HepG2 (cell line): ENCODE data around the gene LRIG1. TPM values are rescaled to one million over a fixed set of nuclear protein-coding genes. Genes with fewer than 3 reads are reported as not detected.

Experiments used
- ATAC-seq: fragments of 200-7000 bp; cut with Tn5 transposase; 3 replicates; pipeline ENCODE4 v1.9.1; 2020; ENCODE audit warnings: mild to moderate bottlenecking, moderate library complexity
- BruUV-seq: library from RNA; stranded (reverse); fragments of 400-500 nt; replicated peaks from 2 replicates; lab custom pipeline; 2021; lab: Mats Ljungman, UMichigan
- CTCF ChIA-PET: fragments of 300-600 bp; formaldehyde crosslinking; extraction: SDS; loops from one replicate; lab custom pipeline; 2021; ENCODE audit warnings: low total read pairs, inconsistent platforms, low intra/inter-chr PET ratio; lab: Yijun Ruan, JAX
- POLR2A ChIA-PET: fragments of 350-600 bp; sonication (Branson Sonifier 250); formaldehyde crosslinking; loops from one replicate; lab custom pipeline; 2020; ENCODE audit warnings: antibody characterized with exemption, inconsistent platforms; lab: Yijun Ruan, JAX
- DNase-seq: peaks from one replicate; pipeline ENCODE4 v3.0.0-alpha.2; 2015; ENCODE audit warnings: low spot score
- FAIRE-seq: peaks from 3 replicates; lab custom pipeline; 2011; peaks lifted over from hg19 to GRCh38; lab: Jason Lieb, UNC
- H2AFZ ChIP-seq: one replicate; pipeline ENCODE4 v1.6.1; 2011; ENCODE audit warnings: low read length, inconsistent platforms
- H3K27ac ChIP-seq: fragments of 300-600 bp; 3 replicates; pipeline ENCODE4 v1.8.0; 2011; ENCODE audit warnings: mixed run types, mild to moderate bottlenecking, mixed read lengths, low read length, inconsistent platforms; ENCODE audit not compliant: insufficient read depth; ENCODE audit errors: extremely low read length
- H3K27me3 ChIP-seq, 2 experiments: fragments of 200-600 bp in 1 of 2; 2 replicates in 1 of 2; 3 replicates in 1 of 2; pipeline versions ENCODE4 v1.6.0 to v1.8.0; 2011; ENCODE audit warnings: low read length in 2 of 2, mild to moderate bottlenecking in 2 of 2, moderate library complexity in 2 of 2, inconsistent platforms in 1 of 2; ENCODE audit not compliant: insufficient read depth in 2 of 2, control insufficient read depth in 1 of 2
- H3K36me3 ChIP-seq, 2 experiments: fragments of 200-600 bp in 1 of 2; replicated peaks in 1 of 2; 2 replicates in 1 of 2; 3 replicates in 1 of 2; pipeline versions ENCODE4 v1.5.1 to v1.8.0; 2011; ENCODE audit warnings: low read length in 2 of 2, inconsistent platforms in 1 of 2; ENCODE audit not compliant: insufficient read depth in 2 of 2, control insufficient read depth in 1 of 2
- H3K4me1 ChIP-seq: 2 replicates; pipeline ENCODE4 v1.5.1; 2012; ENCODE audit warnings: low read length, inconsistent platforms; ENCODE audit not compliant: insufficient read depth
- H3K4me2 ChIP-seq: 2 replicates; pipeline ENCODE4 v1.6.0; 2011; ENCODE audit warnings: low read depth, low read length, inconsistent platforms
- H3K4me3 ChIP-seq, 3 experiments: fragments of 200-600 bp in 1 of 3; sonication (generic), shearing (Covaris generic) in 1 of 3; replicated peaks in 1 of 3; 2 replicates each; pipeline ENCODE4 v1.5.1; 2011 to 2016; ENCODE audit warnings: low read length in 3 of 3, inconsistent platforms in 2 of 3, low read depth in 2 of 3, mild to moderate bottlenecking in 2 of 3, control low read depth in 1 of 3, mixed read lengths in 1 of 3; ENCODE audit not compliant: insufficient read depth in 1 of 3
- H3K79me2 ChIP-seq: one replicate; pipeline ENCODE4 v1.6.1; 2011; ENCODE audit warnings: low read length, inconsistent platforms; ENCODE audit not compliant: insufficient read depth
- H3K9ac ChIP-seq: 2 replicates; pipeline ENCODE4 v1.6.0; 2011; ENCODE audit warnings: mild to moderate bottlenecking, low read depth, low read length, inconsistent platforms; ENCODE audit not compliant: insufficient read depth
- H3K9me3 ChIP-seq: 2 replicates; pipeline ENCODE4 v1.5.1; 2012; ENCODE audit warnings: mild to moderate bottlenecking, low read length
- H4K20me1 ChIP-seq: 2 replicates; pipeline ENCODE4 v1.6.0; 2011; ENCODE audit warnings: inconsistent platforms, mild to moderate bottlenecking, low read length, moderate library complexity; ENCODE audit not compliant: insufficient read depth
- ELF1 ChIP-seq: sonication (generic); formaldehyde crosslinking; IDR thresholded peaks from 2 replicates; pipeline ENCODE4 v1.4.0; 2020; ENCODE audit warnings: missing genetic modification reagents
- HDAC6 ChIP-seq: fragments of 200-600 bp; sonication (generic); IDR thresholded peaks from 2 replicates; pipeline ENCODE4 v1.7.0; 2017; ENCODE audit warnings: mild to moderate bottlenecking, antibody characterized with exemption, low read length, low read depth
- HIVEP1 ChIP-seq: sonication (generic); formaldehyde crosslinking; IDR thresholded peaks from 2 replicates; pipeline ENCODE4 v1.4.0; 2020; ENCODE audit warnings: mild to moderate bottlenecking, missing genetic modification reagents
- HNRNPK ChIP-seq: fragments of 200-400 bp; formaldehyde crosslinking; IDR thresholded peaks from 2 replicates; pipeline ENCODE4 v1.6.1; 2018; ENCODE audit warnings: low read length, low read depth, moderate library complexity, mild to moderate bottlenecking; ENCODE audit not compliant: poor library complexity, severe bottlenecking
- KDM4B ChIP-seq: sonication (generic); formaldehyde crosslinking; IDR thresholded peaks from 2 replicates; pipeline ENCODE4 v1.4.0; 2020; ENCODE audit warnings: missing genetic modification reagents
- LCORL ChIP-seq, 2 experiments: fragments of 450-650 bp in 1 of 2; sonication (generic) in 1 of 2; formaldehyde crosslinking in 1 of 2; IDR thresholded peaks; 2 replicates each; pipeline versions ENCODE4 v1.5.0 to v1.6.1; 2017 to 2020; ENCODE audit warnings: antibody characterized with exemption in 1 of 2, missing genetic modification reagents in 1 of 2
- THAP9 ChIP-seq: sonication (generic); formaldehyde crosslinking; IDR thresholded peaks from 2 replicates; pipeline ENCODE4; 2020; ENCODE audit warnings: missing genetic modification reagents, mild to moderate bottlenecking, borderline replicate concordance
- ZEB1 ChIP-seq: IDR thresholded peaks from 2 replicates; pipeline ENCODE4 v1.6.1; 2012; ENCODE audit warnings: mild to moderate bottlenecking, low read depth, inconsistent platforms; ENCODE audit not compliant: insufficient replicate concordance
- ZNF232 ChIP-seq: sonication (generic); formaldehyde crosslinking; IDR thresholded peaks from 2 replicates; pipeline ENCODE4 v1.4.0; 2020; ENCODE audit warnings: missing genetic modification reagents, borderline replicate concordance
- ZNF251 ChIP-seq: sonication (generic); formaldehyde crosslinking; IDR thresholded peaks from 2 replicates; pipeline ENCODE4 v1.9.0; 2021; ENCODE audit warnings: mild to moderate bottlenecking, missing genetic modification reagents
- ZNF468 ChIP-seq: sonication (generic); formaldehyde crosslinking; IDR thresholded peaks from 2 replicates; pipeline ENCODE4 v1.8.0; 2022; ENCODE audit warnings: mild to moderate bottlenecking, moderate library complexity, missing genetic modification reagents
- WGBS: methylation state at CpG from one replicate; pipeline ENCODE4 v1.1.6; 2017; ENCODE audit warnings: low lambda C conversion rate; 5-methylcytosine and 5-hydroxymethylcytosine counted together
- in situ Hi-C: cut with HindIII; loops from 2 replicates; pipeline ENCODE4 v1.10.0; 2017; ENCODE audit warnings: low pct_unique_long_range_greater_than_20kb; ENCODE audit not compliant: extremely low pct_ligation_motif_present
- intact Hi-C: fragments of 100-400 bp; cut with micrococcal nuclease; formaldehyde crosslinking; loops from one replicate; pipeline ENCODE4 v1.10.0; 2022; ENCODE audit not compliant: unreplicated experiment
- polyA plus RNA-seq, 8 experiments: library from polyadenylated mRNA; depleted of rRNA in 3 of 8; stranded (reverse) in 7 of 8; unstranded in 1 of 8; fragments of >200 nt; fragmentation: Illumina TruSeq in 4 of 8; extraction: Trizol in 4 of 8; gene quantifications; 2 replicates each; pipeline versions ENCODE4 v1.2.1 to v1.2.3, GENCODE V29; 2011 to 2016; ENCODE audit warnings: low read depth in 4 of 8, missing spikeins in 1 of 8, mixed read lengths in 1 of 8; ENCODE audit not compliant: insufficient read depth in 1 of 8
- total RNA-seq, 5 experiments: library from RNA; depleted of rRNA; stranded (reverse); fragments of >200 nt; fragmentation: Illumina TruSeq; extraction: Trizol; gene quantifications; 2 replicates each; pipeline ENCODE4 v1.2.3, GENCODE V29; 2016; ENCODE audit warnings: low read depth in 1 of 5
- TF ChIP-seq, protein P1 (sequence below): sonication (generic); formaldehyde crosslinking; IDR thresholded peaks from 2 replicates; pipeline ENCODE4 v1.5.0; 2020; ENCODE audit warnings: missing genetic modification reagents

LRIG1 gene
- total and polyA plus RNA-seq, 2 of the 13 experiments (the other 11 are each of a cell fraction or from before 2014, with no cell fraction given): 17.8 to 24.8 TPM

GRCh38 chr3:66451766-66452165 lies 49.1 kb downstream of the LRIG1 start:
- Histone ChIP-seq H3K4me2 (no peak overlapping the region), H2AFZ (no peak overlapping the region), H3K27me3 (no peaks in the 10 kb centered on the region), H3K27ac (no peak overlapping the region), H3K9ac (no peak overlapping the region), H3K4me1 (peaks cover 19% of the 10 kb centered on the region), H3K9me3 (no peaks in the 10 kb centered on the region), H3K4me3 (no peak overlapping the region), H4K20me1 (no peaks in the 10 kb centered on the region), H3K36me3 (peaks cover 5 to 52% of the 10 kb centered on the region in 2 experiments), H3K79me2 (peaks cover 2% of the 10 kb centered on the region)
- BruUV-seq: no TSS peak
- FAIRE-seq (no peak), DNase-seq (no peak), ATAC-seq (no peak)
- ChIA-PET CTCF (no interaction called here), POLR2A (interaction anchor here (1.0 kb wide), 1 partner anchor 9 kb away, joined by 3 read pairs; no protein-coding TSS in a partner anchor)
- TF ChIP-seq, protein P1, sequence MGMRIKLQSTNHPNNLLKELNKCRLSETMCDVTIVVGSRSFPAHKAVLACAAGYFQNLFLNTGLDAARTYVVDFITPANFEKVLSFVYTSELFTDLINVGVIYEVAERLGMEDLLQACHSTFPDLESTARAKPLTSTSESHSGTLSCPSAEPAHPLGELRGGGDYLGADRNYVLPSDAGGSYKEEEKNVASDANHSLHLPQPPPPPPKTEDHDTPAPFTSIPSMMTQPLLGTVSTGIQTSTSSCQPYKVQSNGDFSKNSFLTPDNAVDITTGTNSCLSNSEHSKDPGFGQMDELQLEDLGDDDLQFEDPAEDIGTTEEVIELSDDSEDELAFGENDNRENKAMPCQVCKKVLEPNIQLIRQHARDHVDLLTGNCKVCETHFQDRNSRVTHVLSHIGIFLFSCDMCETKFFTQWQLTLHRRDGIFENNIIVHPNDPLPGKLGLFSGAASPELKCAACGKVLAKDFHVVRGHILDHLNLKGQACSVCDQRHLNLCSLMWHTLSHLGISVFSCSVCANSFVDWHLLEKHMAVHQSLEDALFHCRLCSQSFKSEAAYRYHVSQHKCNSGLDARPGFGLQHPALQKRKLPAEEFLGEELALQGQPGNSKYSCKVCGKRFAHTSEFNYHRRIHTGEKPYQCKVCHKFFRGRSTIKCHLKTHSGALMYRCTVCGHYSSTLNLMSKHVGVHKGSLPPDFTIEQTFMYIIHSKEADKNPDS (CRISPR knock-in tag): no peak
- TF ChIP-seq ZNF251 (CRISPR knock-in tag): no peak
- TF ChIP-seq ZEB1: no peak
- no peak for TF ChIP-seq ZNF232
- no peak for TF ChIP-seq ZNF468 (CRISPR knock-in tag)
- no peak for TF ChIP-seq LCORL (IDR thresholded peaks at IDR 0.05)
- no peak for TF ChIP-seq LCORL (CRISPR knock-in tag; IDR thresholded peaks at IDR 0.05)
- TF ChIP-seq HDAC6: no peak
- TF ChIP-seq ELF1 (CRISPR knock-in tag): no peak
- no peak for TF ChIP-seq HIVEP1
- no peak for TF ChIP-seq HNRNPK
- TF ChIP-seq KDM4B (CRISPR knock-in tag): no peak
- TF ChIP-seq THAP9 (CRISPR knock-in tag): no peak
- in situ Hi-C loops (no loop called here), intact Hi-C loops (no loop called here)
- 100% methylated on average over 4 of the region's 6 CpGs for WGBS
